ENCODE measurements around the gene CARD11. TPM values are rescaled to one million over a fixed set of nuclear protein-coding genes. Genes with fewer than 3 reads are reported as not detected.
"Not testable (repeated sequence)": the region's sequence is repeated elsewhere in the genome, so short reads cannot be mapped to it uniquely, and the experiment has no call there.

The CARD11 gene
- polyA plus RNA-seq, 5 donors, result 2.4 to 4.2 (median 2.9) TPM

DNA sequence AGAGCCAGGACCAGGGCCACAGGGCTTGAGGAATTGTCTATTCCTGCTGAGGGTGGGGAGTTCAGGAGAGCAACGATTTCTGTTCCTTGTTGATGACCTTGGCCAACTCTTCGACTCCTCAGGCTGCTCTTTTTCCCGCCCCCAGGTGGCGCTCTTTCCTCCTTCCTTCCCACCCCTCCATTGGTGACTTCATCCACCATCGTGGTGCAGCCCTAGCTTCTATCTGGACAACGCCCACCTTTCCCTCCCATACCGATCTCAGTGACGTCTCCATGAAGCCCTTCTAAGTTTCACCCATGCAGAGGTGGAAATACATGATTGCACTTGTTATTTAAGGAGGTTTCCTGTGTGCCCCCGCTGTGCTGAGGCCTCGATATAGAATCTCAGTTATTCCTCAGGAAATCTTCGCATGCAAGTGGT lies 22.1 kb upstream of the CARD11 start:
- no peak for DNase-seq

DNA sequence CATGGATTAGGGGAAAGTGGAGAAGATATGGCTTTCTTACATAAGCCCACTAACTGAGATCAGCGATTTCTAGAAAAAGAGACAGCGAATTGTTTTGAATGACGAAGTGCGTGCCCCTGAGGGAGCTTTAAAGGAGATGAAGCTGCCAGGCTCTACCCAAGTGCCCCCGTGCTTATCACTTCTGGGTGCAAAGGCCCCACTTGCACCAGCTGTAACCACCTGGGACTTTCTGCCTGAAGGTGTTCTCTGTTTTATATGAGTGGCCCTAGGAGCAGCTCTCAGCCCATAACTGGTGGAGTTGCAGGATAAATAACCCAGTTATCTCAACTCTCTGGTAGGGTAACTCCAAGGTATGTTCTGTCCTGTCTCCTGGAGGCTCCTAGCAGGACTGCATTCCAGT lies 20.4 kb upstream of the CARD11 start:
- no peak for DNase-seq

DNA sequence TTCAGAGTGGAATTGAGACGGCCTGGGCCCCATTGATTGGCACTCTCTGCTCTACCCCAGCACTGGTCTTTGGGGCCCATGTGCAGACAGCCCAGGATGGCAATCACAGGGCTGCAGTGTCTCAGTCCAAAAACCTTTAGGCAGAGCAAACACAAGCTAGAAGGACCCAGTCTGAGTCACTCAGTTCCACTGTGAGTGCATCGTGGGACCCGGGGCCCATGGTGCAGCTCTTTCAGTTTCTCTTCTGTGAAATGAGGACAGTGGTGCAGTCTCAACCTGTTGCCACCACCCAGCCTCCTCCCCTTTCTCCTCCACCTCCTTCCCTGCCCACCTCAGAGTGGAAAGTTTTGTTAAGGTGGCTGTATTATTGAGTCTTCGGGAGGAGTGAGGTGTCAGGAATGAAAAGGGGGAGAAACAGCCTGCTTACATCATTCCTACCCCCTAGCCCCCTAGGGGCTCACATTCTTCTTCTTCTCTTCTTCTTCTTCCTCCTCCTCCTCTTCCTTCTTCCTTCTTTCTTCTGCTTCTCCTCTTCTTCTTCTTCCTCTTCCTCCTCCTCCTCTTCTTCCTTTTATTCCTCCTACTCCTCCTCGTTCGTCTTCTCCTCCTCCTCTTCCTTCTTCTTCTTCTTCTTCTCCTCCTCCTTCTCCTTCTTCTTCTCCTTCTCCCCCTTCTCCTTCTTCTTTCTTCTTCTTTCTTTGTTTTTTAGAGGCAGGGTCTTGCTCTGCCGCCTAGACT lies 19.5 kb upstream of the CARD11 start:
- no peak for DNase-seq

DNA sequence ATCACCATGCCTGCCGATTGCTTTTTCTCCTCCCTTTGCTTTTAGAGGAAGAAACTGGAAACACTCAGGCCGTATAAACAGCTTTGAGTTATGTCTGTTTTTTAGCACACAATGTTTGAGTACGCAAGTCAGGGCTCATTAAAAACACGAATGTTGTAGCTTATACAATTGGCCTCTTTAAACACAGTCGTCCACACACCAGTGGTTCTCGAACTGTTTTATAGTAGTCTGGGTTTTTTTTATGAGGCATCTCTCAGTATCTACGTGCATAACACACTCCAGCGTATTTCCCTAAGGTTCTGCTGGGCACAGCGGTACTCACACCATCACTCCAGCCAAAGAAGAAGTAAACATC lies 13.4 kb upstream of the CARD11 start:
- no peak for DNase-seq

DNA sequence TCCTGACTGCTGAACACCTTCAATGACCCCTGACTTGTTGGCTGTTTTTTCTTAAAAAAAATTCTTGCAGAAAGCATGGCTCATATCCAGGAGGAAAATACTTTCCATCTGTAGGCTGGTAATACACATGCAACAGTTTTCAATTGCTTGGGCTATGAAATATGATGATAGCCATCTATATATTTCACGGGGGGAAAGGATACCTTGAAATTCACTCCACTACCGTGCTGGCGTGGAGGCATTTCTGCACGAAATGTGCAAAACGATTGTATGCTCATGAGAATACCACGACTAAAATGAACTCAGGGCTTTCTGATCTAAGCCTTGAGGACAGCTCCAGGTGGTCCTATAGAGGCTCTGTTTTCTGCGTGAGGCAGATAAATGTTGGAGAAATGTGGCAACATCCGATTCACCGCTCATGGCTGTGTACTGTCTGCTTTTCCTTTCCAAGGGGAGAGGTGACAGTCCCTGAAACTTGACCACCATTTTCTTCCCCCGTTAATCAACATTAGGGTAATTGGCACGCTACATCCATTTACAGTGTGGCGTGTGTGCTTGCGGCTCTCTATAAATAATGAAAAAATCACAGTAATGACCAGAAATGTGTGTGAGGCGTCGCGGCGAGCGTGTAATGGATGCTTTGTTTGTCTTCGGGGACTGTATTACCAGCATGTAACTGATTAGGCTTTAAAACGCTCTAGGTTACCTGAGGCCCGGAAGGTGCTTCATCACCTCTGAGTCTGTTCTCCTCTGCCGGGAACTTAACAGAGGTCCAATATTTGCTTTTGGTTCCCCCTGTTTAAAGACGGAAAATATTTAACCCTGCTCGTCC lies 12.8 kb upstream of the CARD11 start:
- no peak for DNase-seq

DNA sequence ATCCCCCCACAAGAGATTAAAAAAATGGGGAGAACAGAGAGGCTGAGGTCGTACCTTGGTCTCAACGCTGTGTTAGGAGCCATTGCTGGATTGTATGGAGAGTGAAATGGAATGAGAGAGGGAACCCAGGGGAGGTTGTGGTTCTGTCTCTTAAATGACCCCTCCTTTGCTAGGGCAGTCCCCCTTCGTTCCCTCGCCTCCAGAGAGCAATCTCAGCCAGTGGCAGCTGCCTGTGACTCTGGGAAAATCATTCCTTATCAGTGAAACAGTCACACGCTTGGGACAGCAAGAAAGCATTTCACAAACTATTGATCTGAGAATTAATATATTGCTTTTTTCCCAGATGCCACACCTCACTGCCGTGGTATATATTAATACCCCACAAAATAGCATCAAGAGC lies 12.0 kb upstream of the CARD11 start:
- no peak for DNase-seq

DNA sequence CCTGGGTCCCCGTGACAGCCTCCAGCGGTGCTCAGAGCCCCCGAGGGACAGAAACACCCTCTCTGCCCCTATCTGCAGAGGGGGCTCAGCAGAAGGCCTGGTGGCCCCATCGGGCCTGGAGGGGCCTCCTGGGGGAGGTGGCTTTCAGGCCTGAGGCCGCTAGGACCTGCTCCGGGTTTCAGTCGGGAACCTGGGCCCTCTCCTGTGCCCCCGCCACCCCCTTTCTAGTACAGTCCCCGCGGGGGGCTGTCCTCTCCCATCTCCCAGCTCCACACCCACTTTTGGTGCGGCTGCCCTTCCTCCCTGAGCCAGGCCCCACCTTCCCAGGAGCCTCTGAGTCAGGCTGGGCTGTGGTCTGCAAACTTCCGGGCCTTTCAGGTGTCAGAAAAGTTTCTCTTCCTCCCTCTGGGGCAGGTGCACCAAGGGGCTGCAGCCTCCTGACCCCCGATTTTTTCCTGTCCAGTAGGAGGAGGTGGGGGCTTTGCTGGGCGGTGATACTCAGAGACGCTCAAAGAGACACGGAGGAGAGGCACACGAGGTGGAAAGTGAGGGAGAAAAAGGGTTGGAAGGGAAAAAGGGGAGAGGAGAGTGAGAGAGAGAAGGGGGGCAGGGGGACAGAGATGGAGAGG lies 692 bp downstream of the CARD11 start:
- no peak for DNase-seq

DNA sequence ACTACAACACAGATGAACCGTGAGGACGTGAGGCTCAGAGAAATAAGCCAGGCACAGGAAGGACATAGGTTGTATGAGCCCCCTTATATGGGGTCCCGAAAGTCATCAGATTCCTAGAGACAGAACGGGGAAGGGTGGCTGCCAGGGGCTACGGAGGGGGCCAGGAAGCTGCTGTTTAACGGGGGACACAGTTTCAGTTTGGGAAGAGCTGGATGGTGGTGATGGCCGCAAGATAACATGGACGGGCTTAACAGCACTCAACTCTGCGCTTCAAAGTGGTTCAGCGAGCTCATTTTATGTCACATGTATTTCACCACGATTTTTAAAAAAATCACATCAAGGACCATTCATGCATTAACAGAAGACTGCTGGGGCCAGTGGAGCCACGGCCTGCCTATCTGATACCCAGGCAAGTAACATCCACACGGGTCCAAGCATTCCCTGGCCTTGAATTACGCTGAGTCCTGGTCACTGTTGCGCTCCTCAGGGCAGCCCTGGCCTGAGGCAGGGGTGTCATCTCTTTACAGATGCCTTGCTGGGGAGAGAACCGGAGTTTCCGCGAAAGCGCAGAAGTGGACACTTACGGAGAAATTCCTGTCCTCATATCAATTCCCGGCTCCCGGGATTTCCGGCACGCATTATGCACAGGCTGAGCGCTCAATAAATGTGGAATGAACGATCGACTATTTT lies 1.5 kb downstream of the CARD11 start:
- DNase-seq, result no peak

DNA sequence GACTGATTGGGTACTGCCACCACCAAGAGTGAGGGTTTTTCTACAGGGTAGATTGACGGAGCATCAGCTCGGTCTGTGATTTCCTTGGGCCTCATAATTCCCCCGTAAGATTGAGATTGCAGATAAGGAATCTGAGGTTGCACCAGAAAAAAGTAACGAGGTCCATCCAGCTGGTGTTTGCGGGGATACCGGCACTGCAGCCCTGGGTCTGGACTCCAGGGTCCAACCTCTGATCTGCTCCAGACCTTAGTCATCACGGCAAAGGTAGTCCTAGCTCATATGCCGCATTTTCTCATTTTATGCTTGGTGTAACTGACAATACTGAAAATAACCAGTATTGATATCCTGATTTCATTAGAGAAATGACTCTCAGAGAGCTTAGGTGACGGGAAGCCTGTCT lies 3.9 kb downstream of the CARD11 start:
- no peak for DNase-seq

DNA sequence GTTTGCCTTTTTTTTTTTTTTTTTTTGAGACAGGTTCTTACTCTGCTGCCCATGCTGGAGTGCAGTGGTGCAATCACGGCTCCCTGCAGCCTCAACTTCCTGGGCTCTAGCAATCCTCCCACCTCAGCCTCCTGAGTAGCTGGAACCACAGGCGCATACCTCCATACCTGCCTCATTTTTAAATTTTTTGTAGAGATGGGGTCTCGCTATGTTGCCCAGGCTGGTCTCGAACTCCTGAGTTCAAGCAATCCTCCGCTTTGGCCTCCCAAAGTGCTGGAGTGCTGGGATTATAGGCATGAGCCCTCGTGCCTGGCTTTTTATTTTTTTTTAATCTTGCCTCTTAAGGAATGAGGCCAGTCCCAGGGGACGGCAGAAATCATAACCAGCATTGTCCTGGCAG lies 5.7 kb downstream of the CARD11 start:
- DNase-seq, result not testable (repeated sequence)

DNA sequence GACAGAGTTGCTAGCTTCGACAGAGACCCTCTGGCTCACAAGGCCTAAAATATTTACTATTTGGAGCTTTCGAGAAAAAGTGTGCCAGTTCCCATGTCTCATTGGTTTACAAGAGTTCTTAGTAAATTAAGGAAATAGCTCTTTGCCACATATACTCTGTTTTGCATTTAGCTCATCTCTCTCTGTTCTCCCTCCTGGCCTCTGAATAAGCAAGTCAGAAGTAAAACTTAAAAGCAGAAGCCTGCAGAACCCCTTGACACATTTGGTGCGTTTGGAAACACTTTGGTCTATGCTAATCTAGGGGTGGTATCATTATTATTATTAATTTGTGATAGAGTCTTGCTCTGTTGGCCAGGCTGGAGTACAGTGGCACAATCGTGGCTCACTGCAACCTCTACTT lies 6.4 kb downstream of the CARD11 start:
- DNase-seq, result no peak

DNA sequence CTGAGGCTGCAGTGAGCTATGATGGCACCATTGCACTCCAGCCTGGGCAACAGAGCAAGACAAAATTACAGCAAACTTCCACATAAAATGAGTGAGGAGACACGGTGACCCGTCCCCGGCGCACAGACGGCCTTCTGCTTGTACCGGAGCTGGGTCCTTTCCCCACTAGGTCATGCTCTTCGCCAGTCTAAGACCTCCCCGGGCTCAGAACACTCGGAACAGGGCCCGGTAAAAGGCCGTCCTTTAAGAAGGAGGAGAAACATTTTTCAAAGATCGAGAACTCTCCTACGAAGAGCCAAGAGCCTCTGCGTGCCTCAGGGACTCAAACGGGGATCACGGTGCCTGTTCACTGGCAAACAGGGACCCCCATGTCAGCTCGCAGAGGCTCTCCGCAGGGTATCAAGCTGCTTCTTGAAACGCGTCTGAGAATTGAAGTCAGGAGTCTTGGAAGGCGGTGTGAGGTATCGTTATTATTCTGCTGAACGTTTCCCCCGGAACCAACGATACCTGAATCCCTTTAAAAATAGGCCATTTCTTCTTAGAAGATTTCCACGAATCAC lies 9.0 kb downstream of the CARD11 start:
- no peak for DNase-seq

DNA sequence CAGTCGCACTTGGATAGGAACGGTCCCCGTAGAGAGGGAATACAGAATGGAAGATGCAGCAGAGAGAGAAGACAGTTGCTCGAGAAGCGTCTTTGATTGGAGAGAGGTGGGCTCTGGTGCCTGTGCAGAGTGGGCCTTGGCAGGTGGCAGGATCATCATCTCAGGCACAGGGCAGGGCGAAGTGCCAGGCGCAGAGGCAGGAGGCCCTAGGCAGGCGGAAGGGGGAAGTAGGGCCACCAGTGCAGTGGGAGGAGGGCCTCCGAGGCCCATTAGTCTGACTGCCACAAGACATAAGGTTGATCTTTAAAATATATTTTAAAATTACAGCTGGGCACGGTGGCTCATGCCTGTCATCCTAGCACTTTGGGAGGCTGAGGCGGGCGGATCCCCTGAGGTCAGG lies 10.1 kb downstream of the CARD11 start:
- DNase-seq, result no peak

DNA sequence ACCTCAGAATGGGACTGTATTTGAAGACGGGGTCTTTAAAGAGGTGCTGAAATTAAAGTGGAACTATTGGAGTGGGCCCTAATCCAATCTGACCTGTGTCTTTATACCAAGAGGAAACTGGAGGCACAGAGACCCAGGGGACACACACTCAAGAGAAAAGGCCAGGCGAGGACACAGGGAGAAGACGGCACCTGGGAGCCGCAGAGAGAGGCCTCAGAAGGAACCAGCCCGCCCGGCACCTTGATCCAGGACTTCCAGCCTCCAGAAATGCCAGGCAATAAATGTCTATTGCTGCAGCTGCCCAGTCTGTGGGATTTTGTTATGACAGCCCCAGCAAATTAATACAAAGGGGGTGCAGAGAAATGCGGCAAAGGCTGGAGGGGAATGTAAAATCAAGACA lies 10.5 kb downstream of the CARD11 start:
- no peak for DNase-seq

DNA sequence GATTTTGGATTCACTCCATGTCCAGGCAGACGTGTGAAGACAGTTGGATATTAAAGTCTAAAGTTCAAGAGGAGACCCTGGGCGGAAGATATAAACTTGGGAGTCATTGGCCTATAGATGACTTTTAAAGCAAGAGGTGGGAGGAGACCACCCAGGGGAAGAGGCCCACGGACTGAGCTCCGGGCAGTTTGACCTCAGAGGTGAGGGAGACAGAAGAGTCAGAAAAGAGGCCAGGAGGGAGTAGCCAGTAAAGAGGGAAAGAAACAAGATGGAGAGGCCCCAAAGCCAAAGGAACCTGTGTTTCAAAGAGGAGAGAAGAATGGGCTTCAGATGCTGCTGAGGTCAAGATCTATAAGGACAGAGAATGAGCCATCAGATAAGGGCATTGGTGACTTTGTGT lies 11.4 kb downstream of the CARD11 start:
- DNase-seq, result no peak

DNA sequence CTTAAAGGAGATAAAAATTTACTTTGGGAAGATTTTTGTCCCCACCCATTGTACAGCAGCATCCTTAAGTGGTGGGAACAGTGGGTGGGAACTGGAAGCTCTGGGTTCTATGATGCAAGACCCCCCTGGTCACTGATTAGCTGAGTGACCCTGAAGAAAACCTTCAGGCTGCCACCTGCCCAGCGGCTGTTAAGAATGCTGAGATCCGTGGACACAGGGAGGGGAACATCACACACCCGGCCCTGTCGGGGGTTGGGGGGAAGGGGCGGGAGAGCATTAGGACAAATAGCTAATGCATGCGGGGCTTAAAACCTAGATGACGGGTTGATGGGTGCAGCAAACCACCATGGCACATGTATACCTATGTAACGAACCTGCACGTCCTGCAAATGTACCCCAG lies 14.5 kb downstream of the CARD11 start:
- no peak for DNase-seq

DNA sequence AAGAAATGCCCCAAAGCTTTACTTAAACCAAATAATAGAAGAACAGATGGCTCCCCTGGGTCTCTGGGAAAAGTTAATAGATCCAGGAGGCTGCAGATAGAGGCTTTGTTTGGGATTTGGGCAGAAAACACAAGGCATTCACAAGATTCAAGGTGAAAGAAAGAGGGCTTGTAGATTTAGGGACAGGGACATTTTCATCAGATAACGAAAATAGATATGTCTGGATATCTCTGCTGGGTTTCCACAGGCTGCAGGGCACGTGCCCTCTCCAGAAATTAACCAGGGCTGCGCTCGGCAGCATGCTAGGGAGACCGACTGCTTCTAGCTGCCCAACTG lies 14.9 kb downstream of the CARD11 start:
- no peak for DNase-seq

DNA sequence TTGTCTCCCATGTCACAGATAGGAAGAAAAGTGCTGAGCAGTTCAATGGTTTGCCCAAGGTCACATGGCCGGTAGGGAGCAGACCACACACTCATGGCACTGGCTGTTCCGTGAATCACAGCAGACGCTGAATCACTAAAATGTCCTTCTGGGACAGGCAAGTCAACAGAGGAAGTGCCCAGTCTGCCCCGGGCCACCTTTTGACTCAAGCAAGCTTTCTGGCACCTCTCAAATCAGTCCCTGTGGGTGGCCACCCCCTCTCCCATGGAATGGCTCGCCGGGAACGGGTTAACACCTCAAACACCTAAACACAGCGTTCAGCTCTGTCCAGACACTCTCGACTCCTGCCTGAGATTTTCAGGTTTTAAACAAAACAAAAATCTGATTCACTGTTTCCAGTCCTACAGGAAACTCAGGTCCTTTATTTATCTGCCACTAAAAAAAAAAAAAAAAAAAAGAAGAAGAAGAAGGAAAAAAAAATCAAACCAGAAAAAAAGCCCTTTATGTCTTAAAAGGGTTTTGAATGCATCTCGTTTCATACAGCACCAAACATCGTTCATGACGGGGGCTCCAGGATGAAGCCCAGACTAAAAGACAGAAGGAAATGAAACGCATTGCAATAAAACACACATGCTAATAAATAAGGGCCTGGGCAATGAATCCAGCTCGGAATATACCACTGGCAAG lies 15.5 kb downstream of the CARD11 start:
- DNase-seq, result no peak

DNA sequence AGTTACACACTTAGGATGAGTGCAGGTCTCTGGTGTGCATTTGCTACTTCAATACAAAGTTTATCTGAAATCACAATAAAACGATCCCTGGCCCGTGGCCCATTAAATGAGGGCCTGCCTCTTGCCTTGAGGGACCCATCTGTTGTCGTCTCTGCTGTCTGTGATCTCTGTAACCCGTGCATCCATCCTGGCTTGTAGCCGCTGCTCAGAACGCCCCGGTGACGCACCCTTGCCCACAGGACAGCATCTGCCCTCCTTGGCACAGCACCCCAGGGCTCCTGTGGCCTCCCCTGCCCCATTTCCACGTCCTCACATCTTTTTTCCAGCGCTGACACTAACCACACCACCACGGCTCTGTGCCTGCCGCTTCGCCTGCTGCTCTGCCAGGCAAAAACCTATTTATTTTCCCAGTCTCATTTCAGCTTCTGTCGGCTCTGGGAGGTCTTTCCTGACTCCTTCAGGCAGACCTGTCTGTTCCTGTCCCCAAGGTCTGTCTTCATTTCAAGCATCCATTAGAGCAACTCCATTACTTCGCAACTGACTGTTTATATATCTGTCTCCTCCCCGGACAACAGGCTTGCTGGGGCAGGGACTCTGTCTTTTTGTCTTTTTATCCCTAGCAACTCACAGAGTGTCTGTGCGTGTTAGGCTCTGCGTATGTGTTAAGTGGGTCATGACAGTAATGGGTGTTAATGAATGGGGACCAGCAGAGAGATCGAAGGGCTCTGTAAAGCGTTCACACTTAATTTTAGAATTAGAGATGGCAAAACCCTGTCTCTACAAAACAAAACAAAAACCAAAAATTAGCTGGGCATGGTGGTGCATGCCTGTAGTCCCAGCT lies 16.4 kb downstream of the CARD11 start:
- no peak for DNase-seq

DNA sequence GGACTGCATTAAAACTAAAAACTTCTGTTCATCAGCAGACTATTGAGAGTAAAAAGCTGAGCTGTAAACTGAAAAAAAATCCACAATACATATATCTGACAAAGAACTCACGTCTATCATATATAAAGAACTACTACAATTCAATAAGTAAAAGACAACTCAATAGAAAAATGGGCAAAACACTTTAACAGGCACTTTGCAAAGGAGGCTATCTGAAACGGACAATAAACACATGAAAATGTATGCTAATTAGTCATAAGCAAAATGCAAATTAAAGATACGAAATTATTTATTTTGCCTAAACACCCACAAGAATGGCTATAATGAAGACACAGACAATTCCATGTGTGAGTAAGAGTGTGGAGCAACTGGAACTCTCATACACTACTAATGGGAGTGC lies 18.1 kb downstream of the CARD11 start:
- no peak for DNase-seq

DNA sequence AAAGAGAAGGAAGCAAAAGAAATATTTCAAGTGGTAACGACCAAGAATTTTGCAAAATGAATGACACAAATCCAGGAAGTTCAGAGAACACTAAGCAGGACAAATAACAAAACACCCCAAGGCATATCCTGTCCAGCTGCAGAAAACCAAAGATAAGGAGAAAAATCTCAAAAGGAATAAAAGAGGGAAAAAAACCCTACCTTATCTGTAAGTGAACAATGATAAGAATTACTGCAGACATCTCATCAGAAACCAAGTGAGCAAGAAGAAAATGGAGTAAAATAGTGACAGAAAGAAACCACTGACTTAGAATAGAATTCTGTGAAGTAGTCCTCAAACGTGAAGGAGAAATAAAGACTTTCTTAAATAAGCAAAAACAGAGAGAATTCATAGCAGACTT lies 21.8 kb downstream of the CARD11 start:
- DNase-seq, result no peak
